NCI-H1105 (cell line): ENCODE results near the gene KDM8.
"Not testable (repeated sequence)": the region's sequence is repeated elsewhere in the genome, so short reads cannot be mapped to it uniquely, and the experiment has no call there.

ENCODE experiments used
- DNase-seq: peaks from one replicate; lab custom pipeline; 2025; lab: John Stamatoyannopoulos, UW

The KDM8 gene

DNA sequence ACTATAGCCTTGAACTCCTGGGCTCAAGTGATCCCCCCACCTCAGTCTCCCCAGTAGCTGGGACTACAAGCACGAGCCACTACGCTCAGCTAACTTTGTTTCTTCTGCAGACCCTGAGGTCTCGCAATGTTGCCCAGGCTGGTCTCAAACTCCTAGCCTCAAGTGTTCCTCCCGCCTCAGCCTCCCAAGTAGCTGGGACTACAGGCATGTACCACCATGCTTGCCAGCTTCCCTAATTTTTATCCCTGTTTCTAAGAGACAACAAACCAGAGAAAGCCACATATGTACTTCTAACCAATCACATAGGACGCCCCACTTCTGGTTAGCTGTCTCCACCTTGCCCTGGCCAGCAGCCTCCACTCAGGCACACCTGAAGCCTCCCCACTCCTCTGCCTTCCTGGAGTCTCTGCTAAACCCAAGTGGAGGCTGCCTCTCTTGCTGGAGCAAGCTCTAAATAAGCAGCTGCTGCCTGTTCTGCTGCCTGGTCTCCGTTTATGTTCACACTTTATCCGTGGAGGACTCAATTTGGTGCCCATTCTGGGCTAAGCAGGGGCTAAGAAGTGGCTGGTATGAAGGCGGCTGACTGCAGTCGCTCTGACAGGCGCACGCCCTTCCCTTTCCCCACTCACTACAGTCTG is 40.5 kb downstream of the KDM8 start:
- no peak for DNase-seq

DNA sequence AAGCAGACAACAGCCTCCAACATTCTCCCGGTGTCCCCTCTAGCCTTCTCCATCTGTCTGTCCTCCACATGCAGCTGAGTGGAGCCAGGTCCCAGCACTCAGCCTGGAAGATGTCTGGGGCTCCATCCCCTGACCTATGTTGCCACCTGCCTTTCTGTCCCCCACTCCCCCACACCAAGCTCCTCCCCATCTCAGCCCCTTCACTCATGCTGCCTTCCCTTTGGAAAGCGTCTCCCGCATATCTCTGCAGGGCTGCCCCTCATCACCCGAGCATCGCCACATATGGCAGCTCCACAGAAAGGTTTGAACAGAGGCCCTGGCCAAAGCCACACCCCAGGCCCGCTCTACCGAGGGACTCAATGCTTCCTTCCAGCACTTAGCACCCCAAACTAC is 41.0 kb downstream of the KDM8 start:
- DNase-seq, result no peak

DNA sequence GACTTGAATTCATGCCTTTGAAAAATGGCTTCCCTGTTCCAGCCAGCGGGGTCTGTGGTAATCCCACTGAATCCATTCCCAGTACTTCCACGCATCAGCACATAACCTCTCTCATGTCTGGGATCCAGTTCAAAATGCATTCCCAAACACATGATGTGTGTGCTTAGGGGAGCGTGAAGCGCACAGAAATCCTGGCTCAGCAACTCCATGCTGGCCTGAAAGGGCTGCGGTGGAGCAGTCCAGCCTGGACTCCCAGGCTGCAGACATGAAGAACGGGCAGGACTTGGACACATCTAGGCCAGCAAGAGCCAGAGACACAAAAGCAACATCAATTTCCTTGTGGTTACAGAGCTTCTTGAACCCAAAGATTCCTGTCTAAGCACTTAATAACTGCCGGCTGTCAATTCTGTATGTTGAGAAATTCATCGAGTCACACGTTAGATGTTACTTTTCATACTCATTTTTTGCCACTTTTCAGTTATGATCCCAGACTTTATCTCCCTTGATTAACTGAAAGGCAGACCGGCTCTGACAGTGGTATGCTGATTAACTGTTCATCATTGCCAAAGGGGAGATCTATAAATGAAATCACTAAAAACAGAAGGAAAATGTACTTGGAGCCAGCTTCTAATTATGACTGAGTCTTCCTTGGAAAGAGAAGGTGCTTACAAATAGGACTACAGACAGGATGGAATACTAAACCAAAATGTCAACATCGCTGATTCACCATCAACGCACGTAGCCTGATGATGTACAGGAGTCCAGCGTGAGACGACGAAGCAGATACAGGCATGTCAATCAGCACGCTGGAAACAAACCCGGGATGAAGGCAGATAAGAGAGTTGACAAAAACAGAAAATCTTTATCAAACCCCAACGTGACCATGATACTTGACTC is 42.2 kb downstream of the KDM8 start:
- no peak for DNase-seq

DNA sequence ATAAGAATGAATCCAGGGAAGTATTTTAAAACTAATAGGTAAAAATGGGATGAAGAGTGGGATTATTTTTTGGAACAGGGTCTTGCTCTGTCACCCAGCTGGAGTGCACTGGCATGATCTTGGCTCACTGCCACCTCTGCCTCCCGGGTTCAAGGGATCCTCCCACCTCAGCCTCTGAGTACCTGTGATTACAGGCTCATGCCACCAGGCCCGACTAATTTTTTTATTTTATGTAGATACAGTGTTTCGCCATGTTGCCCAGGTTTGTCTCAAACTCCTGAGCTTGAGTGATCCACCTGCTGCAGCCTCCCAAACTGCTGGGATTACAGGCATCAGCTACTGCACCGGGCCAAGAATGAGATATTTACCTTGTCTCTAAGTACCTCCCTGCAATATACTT is 43.1 kb downstream of the KDM8 start:
- no peak for DNase-seq

DNA sequence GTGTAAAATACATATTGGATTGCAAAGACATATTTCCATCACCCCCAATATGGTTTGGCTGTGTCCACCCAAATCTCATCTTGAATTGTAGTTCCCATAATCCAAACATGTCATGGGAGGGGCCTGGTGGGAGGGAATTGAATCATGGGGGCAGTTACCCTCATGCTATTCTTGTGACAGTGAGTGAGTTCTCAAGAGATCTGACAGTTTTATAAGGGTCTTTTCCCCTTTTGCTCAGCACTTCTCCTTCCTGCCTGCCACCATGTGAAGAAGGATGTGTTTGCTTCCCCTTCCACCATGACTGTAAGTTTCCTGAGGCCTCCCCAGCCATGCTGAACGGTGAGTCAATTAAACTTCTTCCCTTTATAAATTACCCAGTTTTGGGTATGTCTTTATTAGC is 43.8 kb downstream of the KDM8 start:
- DNase-seq, result not testable (repeated sequence)

DNA sequence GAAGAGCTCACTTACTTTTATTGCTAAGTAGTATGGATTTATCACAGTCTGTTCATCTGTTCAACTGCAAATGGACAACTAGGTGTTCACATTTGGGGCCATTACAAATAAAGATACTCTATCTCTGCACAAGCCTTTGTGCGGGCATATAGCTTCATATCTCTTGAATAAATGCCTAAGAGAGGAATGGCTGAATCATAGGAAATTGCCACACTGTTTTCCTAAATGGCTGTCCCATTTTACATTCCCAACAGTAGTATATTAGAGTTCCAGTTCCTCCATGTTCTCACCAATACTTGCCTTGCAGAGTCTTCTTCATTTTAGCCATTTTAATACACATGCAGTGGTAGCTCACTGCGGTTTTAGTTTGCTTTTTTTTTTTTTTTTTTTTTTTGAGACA is 44.7 kb downstream of the KDM8 start:
- no peak for DNase-seq

DNA sequence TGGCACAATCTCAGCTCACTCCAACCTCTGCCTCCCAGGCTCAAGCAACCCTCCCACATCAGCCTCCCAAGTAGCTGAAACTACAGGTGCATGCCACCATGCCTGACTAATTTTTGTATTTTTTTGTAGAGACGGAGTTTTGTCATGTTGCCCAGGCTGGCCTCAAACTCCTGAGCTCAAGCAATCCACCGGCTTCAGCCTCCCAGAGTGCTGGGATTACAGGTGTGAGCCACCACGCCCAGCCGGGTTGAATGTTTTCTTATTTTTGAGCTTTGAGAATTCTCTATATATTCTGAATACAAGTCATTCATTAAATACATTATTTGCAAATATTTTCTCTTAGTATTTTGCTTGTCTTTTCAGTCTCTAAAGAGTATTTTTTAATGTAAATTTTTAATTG is 45.6 kb downstream of the KDM8 start:
- not testable (repeated sequence) for DNase-seq

DNA sequence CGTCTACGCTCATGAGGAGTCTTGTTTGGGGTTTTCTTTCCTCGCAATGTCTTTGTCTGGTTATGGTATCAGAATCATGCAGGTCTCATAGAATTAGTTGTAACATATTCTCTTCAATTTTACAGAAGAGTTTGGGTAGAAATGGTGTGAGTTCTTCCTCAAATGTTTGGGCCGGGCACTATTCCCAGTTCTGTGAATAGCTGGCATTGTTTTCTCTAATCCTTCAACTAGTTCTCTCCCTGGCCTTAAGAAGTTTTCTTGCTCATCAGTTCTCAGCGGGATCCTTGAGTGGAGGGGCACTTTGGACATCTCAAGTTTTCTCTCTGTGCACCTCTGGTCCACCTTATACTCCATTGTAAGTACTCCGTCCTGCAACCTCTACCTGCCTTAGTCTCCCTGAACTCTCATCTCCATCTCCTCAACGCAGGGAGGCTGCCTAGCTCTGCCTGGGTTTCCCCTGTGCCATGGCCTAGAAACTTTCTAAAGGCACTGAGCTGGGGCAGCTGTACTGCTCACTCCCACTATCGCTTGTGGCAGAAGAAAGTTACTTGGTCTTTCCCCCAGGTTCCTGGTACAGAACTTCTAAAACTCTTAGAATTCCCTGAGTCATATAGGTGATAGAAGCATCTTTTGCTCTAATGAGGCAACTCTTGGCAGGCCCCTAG is 48.3 kb downstream of the KDM8 start:
- no peak for DNase-seq

DNA sequence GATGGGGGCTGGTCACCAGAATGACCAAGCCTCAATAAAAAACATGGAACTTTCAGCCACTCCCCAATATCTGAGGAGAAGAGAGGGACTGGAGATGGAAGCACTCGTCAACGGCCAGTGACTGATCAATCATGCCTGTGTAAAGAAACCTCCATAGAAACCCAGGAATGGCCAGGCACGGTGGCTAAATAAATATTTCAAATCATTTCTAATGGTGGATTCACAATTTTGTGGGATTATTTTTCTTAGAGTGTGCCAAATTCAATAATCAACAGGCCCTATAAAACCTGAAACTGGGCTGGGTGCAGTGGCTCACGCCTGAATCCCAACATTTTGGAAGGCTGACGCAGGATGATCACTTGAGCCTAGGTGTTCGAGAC is 48.9 kb downstream of the KDM8 start:
- no peak for DNase-seq

DNA sequence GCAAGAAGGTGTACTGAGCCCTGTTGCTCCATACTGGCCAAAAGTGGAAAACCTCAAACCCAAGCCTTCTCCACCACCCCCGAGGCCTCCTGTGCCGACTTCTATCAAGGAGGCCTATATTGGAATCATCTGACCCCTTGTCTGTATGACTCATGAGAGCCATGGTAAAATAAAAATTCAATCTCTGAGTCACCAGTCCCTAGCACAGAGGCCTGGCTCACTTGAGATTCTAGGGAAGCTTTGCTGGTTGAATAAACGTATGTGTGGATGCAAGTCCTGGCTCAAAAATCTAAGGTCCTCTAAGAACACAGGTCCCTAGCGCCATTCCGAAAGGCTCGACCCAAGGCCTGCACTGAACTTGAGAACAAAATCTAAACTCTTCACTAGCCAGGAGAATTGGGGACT is 50.2 kb downstream of the KDM8 start:
- no peak for DNase-seq

DNA sequence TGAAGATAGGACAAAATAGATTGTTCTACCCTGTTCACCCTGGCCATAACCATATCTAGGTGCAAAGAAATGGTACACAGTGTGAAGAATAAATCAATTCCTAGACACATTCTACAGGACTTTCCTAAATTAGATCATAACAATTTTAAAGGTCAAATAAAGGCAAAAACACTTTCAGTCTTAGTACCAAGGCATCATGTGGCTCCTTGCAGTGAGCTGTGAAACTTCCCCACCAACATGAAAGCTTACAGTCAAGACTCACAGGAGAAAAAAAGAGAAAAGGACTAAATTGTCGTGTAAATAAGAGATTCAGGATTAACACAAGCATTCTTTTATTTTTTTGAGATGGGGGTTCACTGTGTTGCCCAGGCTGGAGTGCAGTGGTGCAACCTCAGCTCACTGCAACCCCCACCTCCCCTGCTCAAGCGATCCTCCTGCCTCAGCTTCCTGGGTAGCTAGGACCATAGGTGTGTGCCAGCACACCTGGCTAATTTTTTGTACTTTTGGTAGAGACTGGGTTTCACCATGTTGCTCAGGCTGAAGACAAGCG is 51.0 kb downstream of the KDM8 start:
- no peak for DNase-seq

DNA sequence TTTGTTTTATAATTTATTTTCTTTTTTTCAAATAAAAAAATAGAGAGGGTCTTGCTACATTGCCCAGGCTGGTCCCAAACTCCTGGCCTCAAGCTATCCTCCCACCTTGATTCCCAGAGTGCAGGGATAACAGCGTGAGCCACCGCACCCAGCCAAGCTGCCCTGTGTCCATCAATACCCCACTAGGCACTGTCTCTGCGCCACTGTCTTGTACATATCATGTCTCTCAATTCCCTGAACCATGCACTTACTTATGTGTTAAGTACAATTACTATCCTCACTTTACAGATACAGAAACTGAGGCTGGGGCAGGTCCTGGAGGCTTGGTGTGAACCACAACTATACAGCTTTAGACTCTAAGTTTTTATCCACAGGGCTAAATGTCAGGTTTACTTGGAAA is 53.5 kb downstream of the KDM8 start:
- no peak for DNase-seq

DNA sequence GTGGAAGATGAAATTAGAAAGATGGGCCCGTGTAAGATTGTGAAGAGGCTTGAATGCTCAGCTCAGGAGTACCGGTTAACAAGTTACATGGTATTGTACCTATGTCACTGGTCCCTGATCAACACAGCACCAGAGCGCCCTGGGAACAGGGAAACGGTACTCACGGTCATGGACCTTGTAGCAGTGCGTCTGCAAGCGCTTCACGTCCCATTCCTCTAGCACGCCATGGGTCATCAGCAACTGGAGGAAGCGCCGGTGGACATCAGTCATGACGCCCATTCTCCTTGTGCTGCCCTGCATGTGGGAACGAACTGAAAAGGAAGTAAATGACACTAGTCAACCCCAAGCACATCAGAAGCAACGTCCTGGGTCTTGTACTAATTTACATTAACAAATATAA is 53.9 kb downstream of the KDM8 start:
- DNase-seq, result no peak

DNA sequence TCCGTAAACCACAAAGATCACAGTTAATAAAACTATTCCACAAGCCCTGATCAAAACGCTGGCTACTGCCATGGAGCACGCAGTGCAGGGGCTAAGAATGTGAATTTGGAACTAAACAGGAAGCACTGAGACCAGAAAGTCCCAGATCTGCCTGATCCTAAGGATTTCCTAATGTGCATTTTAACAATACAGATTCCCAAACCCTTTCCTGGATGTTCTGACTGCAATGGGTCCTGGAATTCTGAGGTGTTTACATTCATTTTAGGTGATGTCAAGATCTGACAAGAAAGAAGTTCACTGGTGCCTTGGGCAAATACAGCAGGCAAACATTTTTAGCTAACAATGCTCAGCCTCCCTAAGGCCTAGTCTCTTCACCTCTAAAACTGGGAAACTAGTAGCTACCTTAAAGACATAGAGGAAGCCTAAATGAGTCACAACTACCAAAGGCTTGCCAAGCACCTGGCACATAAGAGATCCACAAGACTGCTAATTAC is 55.0 kb downstream of the KDM8 start:
- DNase-seq, result no peak

DNA sequence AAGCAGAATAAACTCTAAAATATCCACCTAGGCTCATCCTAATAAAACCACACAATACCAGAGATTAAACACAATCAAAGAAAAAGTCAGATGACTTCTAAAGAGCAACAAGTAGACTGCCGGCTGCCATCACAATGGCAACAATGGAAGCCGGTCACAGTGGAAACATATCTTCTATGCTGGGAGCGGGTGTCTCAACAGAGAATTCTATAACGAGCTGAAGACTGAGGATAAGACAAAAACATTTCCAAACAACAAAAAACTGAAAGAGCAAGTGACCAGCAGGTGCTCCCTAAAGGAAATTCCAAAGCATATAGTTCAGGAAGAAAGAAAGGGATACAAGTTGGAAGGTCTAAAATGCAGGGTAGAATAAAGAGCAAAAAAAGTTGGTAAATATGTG is 56.4 kb downstream of the KDM8 start:
- DNase-seq, result no peak

DNA sequence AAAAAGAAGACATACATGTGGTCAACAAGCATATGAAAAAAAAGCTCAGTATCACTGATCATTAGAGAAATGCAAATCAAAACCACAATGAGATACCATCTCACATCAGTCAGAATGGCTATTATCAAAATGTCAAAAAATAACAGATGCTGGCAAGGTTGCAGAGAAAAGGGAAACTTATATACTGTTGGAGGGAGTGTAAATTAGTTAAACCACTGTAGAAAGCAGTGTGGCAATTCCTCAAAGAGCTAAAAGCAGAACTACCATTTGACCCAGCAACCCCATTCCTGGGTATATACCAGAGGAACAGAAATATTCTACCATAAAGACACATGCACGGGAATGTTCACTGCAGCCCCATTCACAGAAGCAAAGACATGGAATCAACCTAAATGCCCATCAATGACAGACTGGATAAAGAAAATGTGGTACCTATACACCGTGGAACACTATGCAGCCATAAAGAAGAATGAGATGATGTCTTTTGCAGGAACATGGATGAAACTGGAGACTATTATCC is 59.6 kb downstream of the KDM8 start:
- not testable (repeated sequence) for DNase-seq

DNA sequence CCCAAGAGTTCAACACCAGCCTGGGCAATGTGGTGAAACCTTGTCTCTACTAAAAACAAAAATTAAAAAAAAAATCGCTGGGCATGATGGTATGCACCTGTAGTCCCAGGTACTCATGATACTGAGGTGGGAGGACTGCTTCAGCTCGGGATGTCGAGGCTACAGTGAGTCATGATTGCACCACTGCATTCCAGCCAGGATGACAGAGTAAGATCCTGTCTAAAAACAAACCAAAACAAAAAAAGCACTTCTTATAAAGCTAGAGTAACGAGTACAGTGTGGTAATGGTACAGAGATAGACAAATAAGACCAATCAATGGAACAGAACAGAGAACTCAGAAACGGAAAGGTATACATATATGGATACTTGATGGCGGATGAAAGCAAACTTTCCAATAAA is 60.8 kb downstream of the KDM8 start:
- no peak for DNase-seq

DNA sequence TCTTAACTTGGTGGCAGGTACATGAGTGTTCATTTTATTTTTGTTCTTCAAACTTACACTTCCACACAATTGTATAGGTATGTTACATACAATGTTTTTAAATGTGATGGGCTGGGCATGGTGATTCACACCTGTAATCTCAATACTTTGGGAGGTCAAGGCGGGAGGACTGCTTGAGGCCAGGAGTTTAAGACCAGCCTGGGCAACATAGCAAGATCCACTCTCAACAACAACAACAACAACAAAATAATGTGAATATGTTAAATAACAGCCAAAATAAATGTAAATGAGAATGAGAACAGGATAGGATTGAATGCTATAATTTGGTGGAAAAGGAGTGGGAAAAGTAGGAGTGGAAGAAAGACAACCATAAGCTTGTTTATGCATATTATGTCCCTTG is 62.7 kb downstream of the KDM8 start:
- no peak for DNase-seq

DNA sequence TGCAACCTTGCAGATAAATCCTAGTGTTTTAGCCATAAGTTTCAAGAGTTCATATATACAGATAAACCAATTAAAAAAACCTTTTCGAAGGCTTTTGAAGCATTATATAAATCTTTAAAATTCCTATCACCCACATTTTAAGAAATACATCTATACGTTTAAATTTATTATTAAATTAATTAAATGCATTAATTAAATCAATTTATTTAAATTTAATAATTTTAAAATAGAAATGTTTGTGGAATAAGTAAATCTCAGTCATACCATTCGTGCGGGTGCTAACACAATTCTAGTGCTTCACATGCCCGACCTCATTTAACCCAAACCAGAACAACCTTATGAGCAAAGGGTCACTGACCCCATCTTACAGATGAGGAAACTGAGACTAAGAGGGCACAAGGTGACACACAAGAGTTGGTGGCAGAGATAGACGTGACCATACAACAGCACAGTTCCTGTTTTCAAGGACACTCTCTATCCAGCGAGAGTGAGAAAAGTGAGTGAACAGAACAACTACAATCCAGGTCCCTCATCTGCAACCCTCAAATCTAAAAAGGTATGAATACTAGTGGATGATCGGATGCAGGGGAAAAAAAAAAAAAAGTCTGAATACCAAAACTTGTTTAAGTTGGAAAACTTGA is 63.8 kb downstream of the KDM8 start:
- DNase-seq, result no peak

DNA sequence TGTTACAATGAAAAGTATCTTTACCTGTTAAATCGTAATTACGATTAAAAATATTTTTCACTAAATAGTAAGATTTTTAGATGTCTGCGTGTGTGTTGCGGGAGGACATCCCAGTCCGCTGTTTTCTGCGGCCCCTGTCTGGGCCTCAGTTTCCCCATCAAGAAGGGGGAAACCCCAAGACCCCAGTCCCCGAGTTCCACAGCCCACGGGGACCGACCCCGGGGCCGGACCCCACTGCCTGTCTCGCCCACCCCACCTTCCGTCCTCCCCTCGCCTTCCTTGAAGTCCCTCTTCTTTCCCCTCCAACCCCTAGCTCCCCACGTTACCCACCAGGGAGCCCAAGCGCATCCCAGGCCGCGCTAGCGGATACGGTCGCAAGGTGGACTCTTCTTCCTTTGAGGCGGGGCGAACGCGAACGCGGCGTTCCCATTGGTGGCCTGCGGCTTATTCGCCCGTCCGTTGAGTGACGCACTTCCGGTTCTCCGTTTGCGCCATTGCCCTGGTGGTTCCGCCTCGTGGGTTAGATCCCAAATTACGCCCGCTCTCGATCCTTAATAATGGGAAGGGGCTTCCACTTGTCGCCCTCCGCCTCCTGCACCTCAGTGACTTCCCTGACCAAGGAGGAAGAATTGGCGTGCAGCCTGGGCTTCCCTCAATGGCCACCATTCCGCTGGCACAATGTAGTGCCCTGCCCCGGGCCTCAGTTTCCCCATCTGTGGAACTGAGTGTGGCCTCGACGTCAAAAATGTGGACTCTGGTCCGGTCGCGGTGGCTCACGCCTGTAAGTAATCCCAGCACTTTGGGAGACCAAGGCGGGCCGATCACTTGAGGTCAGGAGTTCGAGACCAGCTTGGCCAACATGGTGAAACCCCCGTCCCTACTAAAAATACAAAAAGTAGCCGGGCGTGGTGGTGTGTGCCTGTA is 65.3 kb downstream of the KDM8 start, which contains the start of gene NSMCE1:
NSMCE1 (minus strand) TSS at position 397 of the 924 bp plus-strand sequence. CDS start 11,202 bp downstream, outside the sequence.
- peak; percentile 89 for DNase-seq
